DLD1 (cell line): ENCODE results near the gene ZNF608.

Experiments used
- in situ Hi-C: cut with HindIII; loops from 2 replicates; pipeline ENCODE4 v1.10.0; 2017; ENCODE audit warnings: low sequenced_read_pairs

ZNF608 gene

DNA sequence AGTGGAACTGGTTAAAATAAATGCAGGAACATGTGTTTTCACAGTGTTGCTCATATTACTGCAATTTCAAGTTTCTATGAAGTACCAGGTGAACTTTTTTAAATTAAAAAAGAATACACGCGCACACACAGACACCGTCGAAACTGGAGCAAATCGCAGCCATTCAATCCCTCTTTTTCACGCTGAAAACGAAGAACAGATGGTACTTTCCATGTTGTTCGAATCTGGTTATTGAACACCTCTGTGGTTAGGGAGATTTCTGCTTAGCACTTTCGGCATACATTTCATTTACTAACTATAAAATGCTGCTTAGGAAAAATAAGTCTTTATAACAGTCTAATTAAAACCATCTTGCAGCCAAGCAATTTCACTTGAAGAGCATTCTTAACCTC is 6.8 kb downstream of the ZNF608 start:
- in situ Hi-C loops, result no loop called here

DNA sequence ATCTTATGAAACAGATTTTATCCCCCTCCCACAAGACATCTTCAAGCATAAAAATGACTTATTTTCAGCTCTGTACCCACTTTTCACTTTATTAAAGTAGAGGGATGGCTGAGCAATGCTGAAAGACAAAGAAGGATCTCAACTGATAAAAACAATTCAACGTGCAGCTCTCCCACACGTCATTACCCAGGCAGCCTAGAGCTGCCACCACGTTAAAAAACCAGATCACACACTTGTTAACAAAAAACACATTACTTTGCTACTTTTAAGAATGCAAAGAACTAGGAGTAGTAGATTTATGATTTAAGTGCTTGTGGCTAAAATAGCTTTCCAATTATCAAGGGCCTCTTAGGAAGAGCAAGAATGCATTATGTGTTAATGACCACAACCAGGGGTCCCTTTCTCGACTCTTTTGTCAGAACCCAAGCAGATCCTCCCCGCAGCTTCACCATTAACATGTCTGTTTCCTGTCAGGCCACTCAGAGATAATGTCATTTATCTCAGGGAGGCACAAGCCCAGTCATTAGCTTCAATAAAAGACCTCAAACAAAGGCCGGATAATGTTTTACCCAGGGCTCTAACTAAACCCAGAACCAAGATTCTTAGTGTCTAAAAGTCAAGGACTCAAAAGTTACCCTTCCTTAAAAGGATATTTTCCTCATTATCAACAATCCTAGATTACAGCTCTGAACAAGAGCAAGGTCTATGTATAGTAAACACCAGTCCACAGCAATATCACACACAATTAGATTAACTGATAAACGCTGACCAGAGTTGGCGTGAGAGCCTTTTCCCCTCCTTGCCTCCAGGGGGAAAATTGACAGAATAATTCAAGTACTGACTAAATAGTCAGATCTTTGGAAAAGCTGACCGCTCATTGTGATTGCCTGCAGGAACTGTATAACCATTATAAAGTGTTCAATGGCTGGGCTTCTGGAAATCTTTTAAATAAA is 7.5 kb downstream of the ZNF608 start:
- in situ Hi-C loops, result no loop called here

DNA sequence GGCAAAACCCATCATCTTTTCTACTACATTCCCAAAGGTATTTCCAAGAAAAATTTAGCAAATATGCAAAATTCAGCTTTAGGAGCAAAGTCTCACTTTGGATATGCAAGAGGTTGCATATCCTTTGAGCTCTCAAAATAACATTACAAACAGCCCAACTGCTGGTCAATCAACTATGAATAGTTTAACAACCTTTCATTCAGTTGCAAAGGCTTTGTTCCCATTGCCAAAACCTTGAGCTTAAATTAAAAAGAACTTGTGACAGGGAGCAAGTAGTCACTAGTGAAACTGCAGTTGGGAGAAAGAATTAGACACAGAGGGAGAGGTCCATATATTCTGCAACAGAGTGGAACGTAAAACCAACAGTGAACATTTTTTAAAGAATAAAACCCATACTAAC is 8.8 kb downstream of the ZNF608 start:
- in situ Hi-C loops, result no loop called here

DNA sequence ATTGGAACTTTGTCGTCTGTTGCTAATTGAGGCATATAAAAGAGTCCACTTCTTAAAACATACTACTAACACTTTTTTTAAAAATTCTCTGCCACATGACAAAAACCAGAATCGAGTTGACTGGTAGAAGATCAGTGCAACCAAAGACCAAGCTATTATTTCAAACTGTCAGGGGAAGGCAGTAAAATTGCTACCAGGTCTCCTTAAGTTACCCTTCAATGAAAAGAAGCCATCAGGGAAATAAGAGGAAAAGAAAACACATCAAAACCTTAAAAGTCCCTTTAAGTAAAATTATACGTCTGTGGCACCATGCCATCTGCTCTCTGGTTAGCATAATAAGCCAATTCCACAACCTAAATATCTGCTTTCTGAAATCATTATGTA is 9.6 kb downstream of the ZNF608 start:
- in situ Hi-C loops, result no loop called here

DNA sequence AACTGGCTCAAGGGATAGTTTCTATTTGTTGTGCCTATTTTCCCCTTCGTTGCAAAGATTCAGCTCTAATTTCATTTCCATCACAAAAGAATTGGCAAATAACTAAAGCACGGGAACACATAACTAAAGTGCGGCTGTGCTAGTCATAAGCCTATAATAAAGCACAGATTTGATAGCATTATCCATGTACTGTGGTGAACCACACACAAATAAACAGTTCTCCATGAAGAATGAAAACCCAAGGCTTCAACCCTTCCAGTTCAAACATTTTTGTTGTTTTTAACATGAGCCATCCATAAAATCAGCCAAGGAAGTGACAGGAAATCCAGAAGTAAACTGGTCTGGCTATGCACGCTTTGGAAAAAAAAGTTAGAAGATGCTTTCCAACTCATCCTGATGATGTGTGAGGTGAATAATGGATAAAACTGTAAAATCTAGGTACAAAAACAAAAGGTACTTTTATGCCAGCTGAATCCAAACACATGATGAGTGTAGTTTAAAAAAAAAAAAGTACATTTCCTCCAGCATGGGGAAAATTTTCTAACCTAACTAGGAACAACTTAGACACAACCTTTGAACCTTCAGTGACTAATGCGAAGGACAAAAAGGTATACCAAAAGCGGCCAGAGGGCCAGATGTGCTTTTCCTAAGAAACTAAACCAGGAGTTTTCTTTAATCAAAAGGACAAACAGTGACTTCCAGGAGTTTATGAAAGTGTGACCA is 10.2 kb downstream of the ZNF608 start:
- in situ Hi-C loops, result no loop called here

DNA sequence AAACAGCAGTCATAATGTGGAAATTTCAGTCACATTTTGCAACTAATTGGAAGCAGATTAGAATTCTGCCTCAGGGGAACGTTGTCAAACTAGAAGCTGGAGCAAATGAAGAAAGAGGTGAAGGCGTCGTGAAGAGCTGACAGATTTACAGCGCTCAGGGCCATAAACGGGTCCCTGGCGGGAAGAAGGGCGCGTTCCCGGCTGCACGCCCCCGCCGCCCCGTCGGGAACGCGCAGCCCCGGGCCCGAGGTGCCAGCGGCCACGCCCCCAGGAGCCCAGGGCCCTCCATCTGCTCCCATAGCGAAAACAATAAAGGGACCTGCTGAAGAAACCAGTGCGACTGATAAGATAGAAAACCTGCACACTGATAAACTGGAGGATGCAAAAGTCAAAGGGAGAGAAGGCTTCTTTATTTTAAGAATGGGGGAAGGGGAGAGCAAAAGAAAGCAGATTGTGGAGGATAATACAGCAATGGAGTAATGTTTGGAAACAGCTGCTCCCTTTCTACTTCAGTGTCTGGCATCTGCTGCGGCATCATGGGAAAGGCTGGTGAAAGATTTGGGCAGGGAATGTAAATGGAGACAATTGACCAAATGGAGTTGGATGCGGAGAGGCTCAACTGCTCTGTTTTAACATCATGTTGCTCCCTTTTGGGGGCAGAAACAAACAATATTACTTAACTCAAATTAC is 11.1 kb downstream of the ZNF608 start:
- in situ Hi-C loops, result no loop called here

DNA sequence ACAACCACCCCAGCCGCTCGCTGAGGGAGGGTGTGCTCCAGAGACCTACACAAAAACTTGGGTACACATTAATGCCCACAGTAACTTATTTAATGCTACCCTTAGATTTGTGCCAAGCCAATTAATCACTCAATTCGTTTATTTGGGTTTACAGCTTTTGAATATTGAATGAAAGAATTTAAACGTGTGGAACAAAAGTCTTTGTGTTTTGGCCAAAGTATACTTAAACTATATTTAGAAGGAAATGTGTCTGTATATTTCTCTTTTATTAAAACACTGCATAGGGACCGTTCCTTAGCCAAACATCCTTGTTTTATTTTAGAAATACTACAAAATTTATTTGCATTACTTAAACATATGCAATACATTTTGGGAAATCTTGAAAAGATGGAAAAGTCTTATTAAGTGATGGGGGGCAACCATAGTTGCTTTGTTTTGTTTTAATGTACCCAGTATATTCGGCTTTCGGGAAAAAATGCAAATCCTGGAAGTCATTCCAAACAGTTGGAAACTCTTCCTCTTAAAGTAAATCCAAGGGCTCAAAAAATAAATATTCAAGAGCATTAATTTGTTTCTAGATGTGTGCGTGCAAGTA is 11.8 kb downstream of the ZNF608 start:
- in situ Hi-C loops, result no loop called here

DNA sequence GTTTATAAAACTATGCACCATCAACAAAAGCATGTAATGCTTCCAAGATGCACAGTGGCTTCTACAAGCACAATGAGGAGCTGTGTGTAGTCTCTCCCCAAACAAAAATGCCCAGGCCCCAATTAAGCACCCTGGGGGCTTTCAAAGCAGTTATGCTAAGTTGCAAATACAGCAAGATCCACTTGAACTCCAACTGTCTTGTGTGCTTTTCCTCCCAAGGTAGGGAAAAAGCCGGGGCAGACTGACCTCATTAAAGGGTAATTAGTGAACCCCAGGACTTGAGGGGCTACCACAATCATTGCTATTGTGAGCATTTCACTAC is 13.1 kb downstream of the ZNF608 start:
- in situ Hi-C loops, result no loop called here

DNA sequence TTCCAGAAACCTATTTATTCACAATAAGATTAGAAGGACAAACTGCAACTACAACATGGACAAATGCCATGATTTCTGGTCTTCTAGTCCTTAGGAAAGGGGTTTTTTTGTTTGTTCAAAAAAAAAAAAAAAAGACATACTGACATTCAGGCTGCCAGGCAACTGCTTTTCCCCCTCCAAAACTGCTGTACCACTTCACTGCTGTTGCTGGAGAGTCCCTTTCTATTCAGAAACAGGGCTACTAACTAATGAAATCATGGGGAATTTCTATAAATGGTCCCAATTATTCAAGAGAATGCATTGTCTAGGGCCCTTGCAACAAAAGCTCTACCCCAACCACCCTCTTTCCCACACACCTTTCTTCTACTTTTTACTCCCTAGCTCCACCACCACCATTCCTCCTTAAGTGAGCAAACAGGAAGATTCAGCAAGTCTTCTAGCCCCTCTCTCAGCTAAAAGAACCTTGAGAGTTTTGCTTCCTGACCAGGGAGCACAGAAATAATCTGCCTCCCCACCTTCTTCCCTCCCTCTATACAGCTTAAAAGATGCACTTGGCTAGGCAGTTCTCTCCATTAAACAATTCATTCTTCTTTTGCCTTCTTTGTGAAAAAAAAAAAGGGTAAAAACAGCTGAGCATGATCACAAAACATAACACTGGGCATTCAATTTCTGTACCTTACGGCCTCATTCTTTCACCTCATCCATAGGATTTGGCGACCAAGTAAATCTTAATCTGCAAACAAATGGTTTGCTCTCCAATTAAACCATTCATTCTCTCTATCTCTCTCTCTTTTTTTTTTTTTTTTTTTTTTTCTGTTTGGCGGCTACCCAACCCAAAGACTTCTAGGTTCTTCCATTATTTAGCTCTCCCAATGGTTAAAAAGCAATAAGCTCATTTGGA is 13.8 kb downstream of the ZNF608 start:
- in situ Hi-C loops, result no loop called here

DNA sequence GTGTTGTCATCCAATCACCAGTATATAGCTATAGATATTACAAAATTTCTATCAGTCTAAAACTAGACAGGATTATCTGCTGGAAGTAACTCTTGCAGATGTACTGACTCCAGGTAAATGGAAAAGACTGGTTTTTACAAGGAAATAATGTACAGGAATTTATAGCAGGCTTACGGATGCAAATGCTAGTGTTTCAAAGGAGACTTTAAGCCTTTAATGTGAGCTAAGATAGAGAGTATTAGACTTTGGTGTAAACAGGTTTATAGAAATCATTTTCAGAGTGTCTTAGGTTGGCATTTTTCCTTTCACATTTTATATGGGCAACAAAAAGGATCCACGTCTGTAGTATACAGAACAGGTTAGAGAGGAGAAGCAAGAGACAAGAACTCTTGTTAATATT is 16.1 kb downstream of the ZNF608 start:
- in situ Hi-C loops, result no loop called here

DNA sequence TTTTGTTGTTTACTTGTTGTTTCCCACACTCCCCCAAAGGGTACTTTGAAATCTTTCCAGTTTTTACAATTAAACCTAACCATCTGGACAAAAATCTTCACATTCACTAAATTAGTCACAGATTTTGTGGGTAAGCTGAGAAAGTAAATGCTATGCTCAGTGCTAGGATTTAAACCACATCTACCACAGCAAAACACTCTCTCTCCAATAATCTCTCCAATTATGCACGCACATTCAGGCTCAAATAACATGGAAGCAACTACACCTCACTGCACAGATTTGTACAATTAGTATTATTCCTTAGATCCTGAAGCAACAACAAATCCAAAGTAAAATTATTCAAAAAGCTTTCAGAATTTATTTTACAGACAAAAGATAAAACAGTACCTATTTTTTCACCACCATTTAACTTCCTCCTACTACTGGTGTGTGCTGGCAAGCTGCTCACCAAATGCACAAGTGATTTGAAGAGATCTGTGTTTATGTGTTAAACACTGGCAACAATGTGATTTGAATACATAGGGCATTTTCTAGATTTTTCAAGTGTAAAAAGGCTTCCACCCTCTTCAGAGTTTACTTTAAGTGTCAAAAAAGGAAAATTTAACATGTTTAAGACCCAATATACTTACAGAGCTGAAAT is 16.6 kb downstream of the ZNF608 start:
- in situ Hi-C loops, result loop anchor here (5.0 kb wide), 1 partner anchor 53 kb away; no protein-coding TSS in a partner anchor

DNA sequence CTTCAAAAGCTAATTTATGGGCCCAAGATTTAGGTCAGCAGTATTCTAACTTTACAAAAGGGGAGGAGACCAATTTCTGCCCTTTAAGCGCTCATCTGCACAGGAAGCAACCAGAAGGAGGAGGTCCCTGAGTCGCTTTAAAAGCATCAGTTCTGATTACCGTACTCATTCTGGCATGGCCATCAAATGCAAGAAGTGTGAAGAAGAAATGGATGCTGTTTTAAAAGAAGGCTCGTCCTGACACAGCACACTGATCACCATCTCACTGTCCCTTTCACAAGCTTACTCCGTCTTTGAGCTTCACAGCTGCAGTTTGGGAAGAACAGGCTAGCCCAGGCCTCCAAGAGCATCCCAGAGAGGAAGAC is 17.5 kb downstream of the ZNF608 start:
- in situ Hi-C loops, result loop anchor here (5.0 kb wide), 1 partner anchor 52 kb away; no protein-coding TSS in a partner anchor

DNA sequence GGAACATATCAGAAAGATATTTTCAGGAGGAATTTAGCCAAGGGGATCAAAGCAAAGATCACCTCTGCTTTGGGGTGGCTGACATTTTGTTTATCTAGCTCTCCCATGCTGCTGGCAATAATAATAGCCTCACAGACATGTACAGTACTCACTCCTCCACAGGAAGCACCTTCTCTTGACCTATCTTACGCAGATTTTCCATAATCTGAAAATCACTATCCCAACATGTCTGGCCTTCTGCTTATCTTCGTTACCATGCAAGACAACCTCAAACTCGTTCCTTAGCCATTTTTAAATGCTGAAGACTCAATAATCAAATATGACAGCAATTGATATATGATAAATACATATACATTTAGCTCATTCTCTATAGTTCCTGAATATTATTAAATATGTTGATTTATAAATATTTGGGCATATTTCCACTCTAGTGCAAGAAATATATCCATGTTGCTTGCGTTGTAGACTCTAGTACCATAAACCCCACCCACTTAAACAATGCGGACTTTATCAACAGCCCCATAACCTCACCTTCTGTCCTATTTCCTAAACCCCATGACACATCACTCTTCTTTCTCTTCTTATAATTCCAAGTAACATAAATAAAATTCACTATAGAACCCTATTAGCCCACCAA is 18.0 kb downstream of the ZNF608 start:
- in situ Hi-C loops, result loop anchor here (5.0 kb wide), 1 partner anchor 51 kb away; no protein-coding TSS in a partner anchor

DNA sequence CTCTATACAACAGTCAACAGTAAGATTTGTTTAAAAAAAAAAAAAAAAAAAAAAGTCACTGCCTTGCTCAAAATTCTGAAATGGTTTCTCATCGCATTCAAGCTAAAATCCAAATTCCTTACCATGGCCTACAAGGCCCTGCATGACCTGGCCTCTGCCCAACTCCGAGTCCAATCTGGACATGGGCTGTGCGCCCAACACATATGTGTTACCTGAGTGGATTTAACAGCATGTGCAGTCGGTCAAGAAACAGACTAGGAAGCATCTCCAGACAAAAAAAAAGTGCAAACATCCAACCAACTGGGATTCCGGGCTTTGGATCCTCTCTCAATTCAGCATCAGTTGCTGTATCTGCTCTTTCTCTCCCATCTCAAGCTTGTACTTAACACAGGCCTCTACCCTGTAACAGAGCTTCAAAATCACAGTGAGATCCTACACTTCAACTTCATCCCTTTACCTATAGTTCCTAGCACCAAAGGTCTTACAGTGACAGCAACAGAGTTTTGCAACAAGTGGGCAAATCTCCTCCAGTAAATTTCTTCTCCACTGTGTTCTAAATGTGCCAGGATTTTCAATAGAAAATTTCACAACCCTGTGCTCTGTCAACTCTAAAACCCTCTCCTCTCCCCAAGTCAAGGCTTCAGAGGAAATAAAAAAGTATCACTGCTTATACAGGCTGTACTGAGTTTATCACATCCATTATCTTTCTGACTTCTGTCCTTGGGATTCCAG is 19.6 kb downstream of the ZNF608 start:
- in situ Hi-C loops, result loop anchor here (5.0 kb wide), 1 partner anchor 49 kb away; no protein-coding TSS in a partner anchor

DNA sequence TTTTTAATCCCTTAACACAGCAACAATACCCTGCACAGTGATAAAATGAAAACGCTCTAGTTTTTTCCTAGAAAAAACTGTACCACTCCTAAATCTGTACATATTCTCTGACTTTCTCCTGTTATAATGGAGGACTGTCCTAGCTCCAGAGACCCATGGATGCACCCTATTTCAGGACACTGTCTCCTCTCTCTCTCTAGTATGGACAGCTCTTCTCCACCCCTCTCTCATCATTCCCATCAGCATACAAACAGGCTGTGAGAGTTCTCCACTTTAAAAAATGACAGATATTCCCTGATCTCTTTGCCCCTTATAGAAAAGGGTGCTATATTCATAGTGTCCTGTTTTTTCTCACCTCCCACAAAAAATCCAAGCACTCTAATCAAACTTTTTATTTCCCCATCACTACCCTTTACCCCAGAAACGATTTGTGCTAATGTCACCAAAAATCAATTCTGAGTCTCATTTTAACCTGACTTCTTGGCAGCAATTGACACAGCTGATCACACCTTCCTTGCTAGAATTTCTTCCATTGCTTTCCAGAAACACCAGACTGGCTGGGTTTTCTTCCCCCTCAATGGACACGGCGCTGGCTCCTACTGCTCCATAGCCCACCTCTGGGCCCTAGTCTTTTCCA is 20.7 kb downstream of the ZNF608 start:
- in situ Hi-C loops, result loop anchor here (5.0 kb wide), 1 partner anchor 48 kb away; no protein-coding TSS in a partner anchor

DNA sequence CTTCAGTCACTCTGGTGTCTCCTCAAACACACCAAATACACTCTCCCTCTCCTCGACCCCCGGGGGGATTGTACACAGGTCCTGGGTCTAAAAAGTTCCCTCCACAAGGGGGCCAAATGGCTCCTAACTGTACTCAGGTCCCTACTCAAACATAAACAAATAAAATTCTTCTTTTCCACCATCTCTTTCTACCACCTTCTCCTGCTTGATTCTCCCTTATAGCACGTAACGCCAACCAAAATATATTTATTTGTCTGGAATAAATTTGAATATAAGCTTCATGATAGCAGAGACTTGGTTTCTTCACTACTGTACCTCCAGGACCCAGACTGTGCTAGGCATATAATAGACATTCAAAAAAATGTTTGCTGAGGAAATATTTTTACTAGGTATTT is 21.4 kb downstream of the ZNF608 start:
- in situ Hi-C loops, result loop anchor here (5.0 kb wide), 1 partner anchor 48 kb away; no protein-coding TSS in a partner anchor

DNA sequence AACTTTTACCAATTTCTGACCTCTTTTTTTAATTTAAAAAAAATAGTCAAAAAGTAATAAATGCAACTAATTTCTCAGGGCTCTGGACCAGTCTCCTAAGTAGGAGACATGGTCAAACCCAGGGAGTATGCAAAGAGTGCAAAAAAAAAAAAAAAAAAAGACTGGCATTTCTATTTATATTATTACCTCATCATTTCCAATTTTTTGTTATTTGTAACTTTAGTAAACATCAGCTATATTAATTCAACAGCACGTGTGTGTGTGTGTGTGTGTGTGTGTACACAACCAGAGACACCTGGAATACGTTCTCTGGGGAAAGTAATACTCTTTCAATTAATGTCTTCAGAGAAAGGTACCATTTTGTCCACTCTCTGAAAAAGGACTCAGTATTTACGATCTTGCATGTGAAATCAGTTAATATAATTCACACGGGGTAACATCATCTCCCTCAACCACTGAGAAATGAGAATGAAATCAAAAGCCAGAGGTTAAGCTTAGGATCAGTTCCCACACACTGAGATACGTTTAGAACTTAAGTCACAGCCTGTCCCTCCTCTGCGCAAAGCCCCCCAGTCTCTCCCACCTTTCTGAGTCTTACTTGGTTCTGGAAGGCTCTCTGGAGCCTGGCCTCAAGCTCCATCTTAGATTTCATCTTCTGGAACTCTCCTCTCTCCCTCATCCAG is 21.9 kb downstream of the ZNF608 start:
- in situ Hi-C loops, result loop anchor here (5.0 kb wide), 1 partner anchor 47 kb away; no protein-coding TSS in a partner anchor
